CD4-positive, alpha-beta T cell (primary cell): ENCODE results near the gene PNPLA3. TPM values are rescaled to one million over a fixed set of nuclear protein-coding genes. Genes with fewer than 3 reads are reported as not detected.

Experiments used
- ATAC-seq: fragments of 200-7000 bp; cut with Tn5 transposase; one replicate; pipeline ENCODE4 v1.10.0; 2022; ENCODE audit warnings: mild to moderate bottlenecking; ENCODE audit not compliant: poor library complexity
- CTCF ChIA-PET: fragments of 350-600 bp; sonication (Branson Sonifier 250); formaldehyde crosslinking; loops from one replicate; lab custom pipeline; 2021; ENCODE audit warnings: antibody characterized with exemption, inconsistent platforms; lab: Charles Lee
- POLR2A ChIA-PET: fragments of 350-600 bp; sonication (Branson Sonifier 250); formaldehyde crosslinking; loops from one replicate; lab custom pipeline; 2021; ENCODE audit warnings: antibody characterized with exemption, inconsistent platforms; lab: Charles Lee
- DNase-seq, 14 experiments: peaks; one replicate each; pipeline ENCODE4 v3.0.0-alpha.2; 2013 to 2020; ENCODE audit warnings: mixed read lengths in 2 of 14
- H3K27ac ChIP-seq, 2 donors: one replicate each; pipeline versions ENCODE4 v1.5.1 to v1.7.0; 2013; ENCODE audit warnings: low read length in 2 of 2, low read depth in 1 of 2, mild to moderate bottlenecking in 1 of 2
- H3K27me3 ChIP-seq, 2 experiments: 1 replicate in 1 of 2; 2 replicates in 1 of 2; pipeline versions ENCODE4 v1.6.1 to v1.7.0; 2013; ENCODE audit warnings: low read length in 2 of 2, control low read depth in 1 of 2, mild to moderate bottlenecking in 1 of 2, moderate library complexity in 1 of 2; ENCODE audit not compliant: insufficient read depth in 2 of 2, control insufficient read depth in 1 of 2
- H3K36me3 ChIP-seq: one replicate; pipeline ENCODE4 v1.6.1; 2013; ENCODE audit warnings: low read length, control low read depth; ENCODE audit not compliant: insufficient read depth
- H3K4me1 ChIP-seq: one replicate; pipeline ENCODE4 v1.6.1; 2013; ENCODE audit warnings: low read length, control low read depth; ENCODE audit not compliant: insufficient read depth
- H3K4me3 ChIP-seq: one replicate; pipeline ENCODE4 v1.5.1; 2013; ENCODE audit warnings: mild to moderate bottlenecking, low read length, moderate library complexity
- H3K9me3 ChIP-seq, 2 experiments: 1 replicate in 1 of 2; 2 replicates in 1 of 2; pipeline versions ENCODE4 v1.6.1 to v1.7.0; 2013; ENCODE audit warnings: low read length in 2 of 2, mild to moderate bottlenecking in 2 of 2, control low read depth in 1 of 2, moderate library complexity in 1 of 2; ENCODE audit not compliant: control insufficient read depth in 1 of 2, insufficient read depth in 1 of 2
- H3K27ac Mint-ChIP-seq: one replicate; pipeline ENCODE4 v1.8.0; 2020; ENCODE audit warnings: mixed read lengths
- H3K27me3 Mint-ChIP-seq: one replicate; pipeline ENCODE4 v1.8.0; 2021; ENCODE audit warnings: mixed read lengths
- H3K36me3 Mint-ChIP-seq: one replicate; pipeline ENCODE4 v1.8.0; 2021; ENCODE audit warnings: low read depth, mixed read lengths
- H3K4me1 Mint-ChIP-seq: one replicate; pipeline ENCODE4 v1.8.0; 2021; ENCODE audit warnings: low read depth, mixed read lengths
- H3K4me3 Mint-ChIP-seq: one replicate; pipeline ENCODE4 v1.8.0; 2020; ENCODE audit warnings: mild to moderate bottlenecking, mixed read lengths
- H3K9me3 Mint-ChIP-seq: one replicate; pipeline ENCODE4 v1.8.0; 2020; ENCODE audit warnings: mixed read lengths
- CTCF ChIP-seq: fragments of 200-600 bp; IDR thresholded peaks from one replicate; pipeline ENCODE4 v1.8.0; 2022; ENCODE audit warnings: antibody characterized with exemption, mild to moderate bottlenecking
- intact Hi-C, 2 experiments: fragments of 100-400 bp; cut with DNase I in 1 of 2; cut with micrococcal nuclease in 1 of 2; formaldehyde crosslinking; loops; one replicate each; pipeline versions ENCODE4 v1.15.1 to v1.9.0; 2023 to 2025; cut with DNase I, micrococcal nuclease
- total RNA-seq, 174 experiments: library from RNA in 2 of 174; stranded (reverse) in 2 of 174; gene quantifications; one replicate each; pipeline ENCODE4 v1.2.3 and lab custom pipeline; 2021 to 2026

Gene PNPLA3
- total RNA-seq, 2 experiments from 2014 or later: not detected

GRCh38 chr22:43980996-43981395 lies 57.4 kb downstream of the PNPLA3 start:
- TF ChIP-seq CTCF: no peak
- no peaks in the 10 kb centered on the region for H3K27me3 Mint-ChIP-seq
- DNase-seq (no peak), ATAC-seq (no peak)
- Histone ChIP-seq H3K4me3 (no peak overlapping the region), H3K4me1 (no peaks in the 10 kb centered on the region), H3K9me3 (no peaks in the 10 kb centered on the region), H3K27me3 (no peaks in the 10 kb centered on the region), H3K36me3 (peaks cover 81% of the 10 kb centered on the region), H3K27ac (no peak overlapping the region)
- ChIA-PET CTCF (no interaction called here), POLR2A (no interaction called here)
- no peaks in the 10 kb centered on the region for H3K4me1 Mint-ChIP-seq
- no peak overlapping the region for H3K27ac Mint-ChIP-seq
- H3K9me3 Mint-ChIP-seq: no peaks in the 10 kb centered on the region
- intact Hi-C loops: no loop called here
- no peak overlapping the region for H3K4me3 Mint-ChIP-seq
- H3K36me3 Mint-ChIP-seq: peaks cover 84% of the 10 kb centered on the region

- no peaks in the 10 kb centered on the region for H3K27me3 ChIP-seq
- H3K36me3 ChIP-seq: peaks cover 73% of the 10 kb centered on the region
- Mint-ChIP-seq H3K4me1 (no peaks in the 10 kb centered on the region), H3K9me3 (no peaks in the 10 kb centered on the region), H3K27me3 (no peaks in the 10 kb centered on the region), H3K4me3 (no peak overlapping the region), H3K27ac (no peak overlapping the region), H3K36me3 (peaks cover 84% of the 10 kb centered on the region)
- no peak for TF ChIP-seq CTCF
- intact Hi-C loops: no loop called here
- no peak overlapping the region for H3K4me3 ChIP-seq
- H3K27ac ChIP-seq: no peak overlapping the region
- DNase-seq (no peak), ATAC-seq (no peak)
- CTCF ChIA-PET: no interaction called here
- H3K4me1 ChIP-seq: no peaks in the 10 kb centered on the region
- POLR2A ChIA-PET: no interaction called here
- H3K9me3 ChIP-seq: no peaks in the 10 kb centered on the region
These were observed 60.2 kb downstream of the PNPLA3 start for GRCh38 chr22:43983808-43984207.

GRCh38 chr22:43985532-43985931 lies 61.9 kb downstream of the PNPLA3 start:
- no peak for TF ChIP-seq CTCF

More at GRCh38 chr22:43985532-43985931, 61.9 kb downstream of the PNPLA3 start:
- Histone ChIP-seq H3K27me3 (no peaks in the 10 kb centered on the region), H3K4me3 (no peak overlapping the region), H3K27ac (no peak overlapping the region), H3K4me1 (no peaks in the 10 kb centered on the region), H3K36me3 (peaks cover 72% of the 10 kb centered on the region), H3K9me3 (no peaks in the 10 kb centered on the region)
- Mint-ChIP-seq H3K4me3 (no peak overlapping the region), H3K4me1 (no peaks in the 10 kb centered on the region), H3K36me3 (peaks cover 84% of the 10 kb centered on the region), H3K9me3 (no peaks in the 10 kb centered on the region), H3K27me3 (no peaks in the 10 kb centered on the region), H3K27ac (no peak overlapping the region)
- CTCF ChIA-PET: no interaction called here
- DNase-seq (no peak), ATAC-seq (no peak)
- POLR2A ChIA-PET: no interaction called here
- intact Hi-C loops: no loop called here
